ENCODE results near the gene MPV17.

GRCh38 chr2:27284996-27285395, 37.9 kb downstream of the MPV17 start:
- no peak for TF ChIP-seq EZH2phosphoT487 (IDR thresholded peaks at IDR 0.05; ENCODE audit: low read depth)
- TF ChIP-seq CTCF (IDR thresholded peaks at IDR 0.05; ENCODE audit: low read depth, low read length) = no peak
